Activated naive CD4-positive, alpha-beta T cell (primary cell): ENCODE measurements around the gene SP3.

ENCODE experiments used
- DNase-seq, 4 experiments: peaks; one replicate each; lab custom pipeline; 2025; lab: John Stamatoyannopoulos, UW

Gene SP3

DNA sequence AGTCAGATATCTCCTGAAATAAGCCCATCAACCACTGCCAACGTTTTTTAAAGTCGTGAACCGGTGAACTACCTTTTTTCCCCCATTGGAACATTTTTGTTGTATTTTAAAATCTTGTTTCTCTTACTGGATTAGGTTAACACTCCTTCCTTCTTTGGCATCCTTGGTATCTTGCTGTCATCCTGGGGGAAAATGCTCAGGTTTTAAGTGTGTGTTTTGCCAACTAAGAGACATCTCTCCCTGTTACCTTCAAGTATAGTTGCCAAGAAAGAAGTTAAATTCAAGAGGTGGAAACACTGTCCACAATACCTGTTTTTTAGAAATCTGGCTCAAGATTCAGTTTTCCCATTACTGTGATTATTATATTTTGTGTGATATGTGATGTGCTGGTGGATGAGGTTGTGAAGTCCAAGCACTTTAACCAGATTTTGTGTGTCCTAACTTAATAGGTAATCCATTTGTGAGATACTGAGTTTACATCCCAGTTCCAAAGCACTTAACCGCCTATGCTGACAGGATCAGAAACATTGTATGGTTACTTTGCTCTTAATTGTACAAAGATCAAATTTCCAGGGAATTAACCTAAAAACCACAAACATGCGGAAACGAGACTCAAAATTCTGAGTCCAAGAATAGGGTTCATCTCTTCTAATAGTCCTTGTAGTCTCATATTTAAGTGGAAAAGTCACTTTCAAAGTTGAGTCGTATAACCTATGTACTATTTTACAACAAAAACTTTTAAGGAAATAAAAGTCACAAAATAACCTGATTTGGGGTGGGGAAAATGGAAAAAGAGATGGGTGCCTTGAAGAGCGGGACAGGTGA is 1.3 kb upstream of the SP3 start:
- no peak for DNase-seq

GRCh38 chr2:173964565-173965371 is 405 bp downstream of the SP3 start:
- DNase-seq: peak; percentile 68 to 86 (median 74)

GRCh38 chr2:173963817-173964564 is 1.2 kb downstream of the SP3 start:
- DNase-seq: peak; percentile 82 to 93 (median 85)

- peak; percentile 27 to 64 (median 53) for DNase-seq
These were observed 1.8 kb downstream of the SP3 start for GRCh38 chr2:173963323-173963816.

DNA sequence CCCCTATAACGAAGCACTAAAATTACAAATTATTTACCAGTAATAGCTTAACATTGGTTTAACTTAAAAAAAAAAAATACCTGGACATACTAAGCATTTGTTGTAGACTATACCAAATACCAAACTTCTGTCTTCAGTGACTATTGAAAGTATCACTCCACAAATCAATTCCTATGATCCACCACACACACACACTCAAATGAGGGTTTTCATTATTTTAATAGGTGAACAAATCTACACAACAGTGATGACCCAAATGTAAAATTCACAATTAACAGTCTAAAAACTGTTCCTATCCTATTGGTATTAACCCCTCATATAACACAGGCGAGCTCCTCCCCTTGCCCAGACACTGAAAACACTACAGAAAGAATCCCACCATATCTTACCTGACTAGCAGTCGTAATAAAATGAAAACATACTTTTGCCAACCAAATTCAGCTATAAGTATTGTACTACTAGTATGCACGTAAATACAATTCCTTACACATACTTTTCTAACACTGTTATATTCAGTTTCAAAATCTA is 2.5 kb downstream of the SP3 start:
- no peak for DNase-seq

- no peak for DNase-seq
These were observed 3.1 kb downstream of the SP3 start for GRCh38 chr2:173962031-173962430.

- no peak for DNase-seq
These were observed 3.8 kb downstream of the SP3 start for GRCh38 chr2:173961346-173961705.

- no peak for DNase-seq
These were observed 5.3 kb downstream of the SP3 start for GRCh38 chr2:173959909-173960308.

- no peak for DNase-seq
These were observed 5.8 kb downstream of the SP3 start for GRCh38 chr2:173959358-173959884.

DNA sequence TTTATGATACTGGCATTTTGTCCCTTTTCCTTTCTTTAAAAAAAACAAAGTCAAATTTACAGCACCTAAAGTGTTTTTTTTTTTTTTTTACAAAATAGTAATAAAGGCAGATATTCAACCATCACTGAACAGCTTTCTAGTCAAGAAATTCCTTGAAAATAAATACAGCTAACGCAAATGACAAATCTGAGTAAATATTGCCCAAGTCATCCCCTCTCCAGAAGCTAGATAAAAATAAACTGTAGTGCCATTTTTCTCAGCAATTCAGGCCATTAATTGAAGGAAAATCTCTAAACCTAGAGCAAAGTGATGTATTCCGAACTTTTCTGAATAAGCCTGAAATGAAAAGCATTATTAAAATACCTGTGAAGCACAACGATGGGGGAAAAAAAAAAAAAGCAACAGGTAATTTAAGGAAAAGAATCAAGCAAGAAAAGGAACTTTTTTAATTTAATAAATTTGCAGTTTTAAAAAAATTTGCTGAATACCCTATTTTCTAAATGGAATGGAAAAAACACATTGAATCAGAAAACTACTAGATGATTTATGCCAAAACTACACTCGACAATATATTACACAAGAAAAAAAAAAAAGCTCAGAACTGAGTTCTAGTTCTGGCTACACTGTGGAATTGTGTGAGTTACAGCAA is 6.9 kb downstream of the SP3 start:
- DNase-seq: no peak

- no peak for DNase-seq
These were observed 7.7 kb downstream of the SP3 start for GRCh38 chr2:173957517-173957916.

DNA sequence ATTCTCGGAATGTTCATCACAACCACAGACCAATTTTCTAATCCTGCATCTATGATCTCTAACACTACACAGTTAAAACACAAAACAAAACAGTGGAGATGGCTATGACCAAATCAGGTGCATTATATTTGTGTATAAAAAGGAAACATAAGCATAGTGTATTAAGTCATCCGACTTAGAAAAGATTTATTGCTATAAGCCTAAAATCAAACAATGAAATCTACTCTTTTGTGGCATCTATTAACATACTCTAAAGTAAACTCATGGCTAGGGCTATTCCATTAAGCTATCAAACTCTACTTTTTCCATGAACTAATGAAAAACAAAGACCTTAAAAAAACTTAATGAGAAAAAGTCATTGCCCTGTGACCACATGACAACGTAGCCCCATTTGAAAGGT is 8.7 kb downstream of the SP3 start:
- DNase-seq: no peak

DNA sequence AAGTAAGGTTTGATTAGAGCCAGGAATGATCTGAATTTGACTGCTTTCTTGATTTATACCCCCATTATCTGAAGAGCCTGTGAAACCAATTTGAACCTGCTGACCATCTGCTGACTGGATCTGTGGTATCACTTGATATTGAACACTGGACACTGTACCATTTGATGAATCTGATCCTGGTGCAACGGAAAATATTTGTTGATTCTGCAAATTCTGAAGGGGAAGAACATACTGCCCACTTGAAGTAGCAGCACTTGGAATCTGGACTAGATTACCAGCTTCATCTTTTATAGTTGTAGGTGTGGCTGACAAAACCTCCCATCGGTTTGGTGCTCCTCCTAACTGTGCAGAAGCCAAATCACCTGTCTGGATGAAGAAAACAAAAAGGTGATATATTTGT is 9.3 kb downstream of the SP3 start:
- DNase-seq: no peak

- no peak for DNase-seq
These were observed 10.2 kb downstream of the SP3 start for GRCh38 chr2:173955004-173955403.

GRCh38 chr2:173953047-173953424 is 12.1 kb downstream of the SP3 start:
- DNase-seq: no peak

DNA sequence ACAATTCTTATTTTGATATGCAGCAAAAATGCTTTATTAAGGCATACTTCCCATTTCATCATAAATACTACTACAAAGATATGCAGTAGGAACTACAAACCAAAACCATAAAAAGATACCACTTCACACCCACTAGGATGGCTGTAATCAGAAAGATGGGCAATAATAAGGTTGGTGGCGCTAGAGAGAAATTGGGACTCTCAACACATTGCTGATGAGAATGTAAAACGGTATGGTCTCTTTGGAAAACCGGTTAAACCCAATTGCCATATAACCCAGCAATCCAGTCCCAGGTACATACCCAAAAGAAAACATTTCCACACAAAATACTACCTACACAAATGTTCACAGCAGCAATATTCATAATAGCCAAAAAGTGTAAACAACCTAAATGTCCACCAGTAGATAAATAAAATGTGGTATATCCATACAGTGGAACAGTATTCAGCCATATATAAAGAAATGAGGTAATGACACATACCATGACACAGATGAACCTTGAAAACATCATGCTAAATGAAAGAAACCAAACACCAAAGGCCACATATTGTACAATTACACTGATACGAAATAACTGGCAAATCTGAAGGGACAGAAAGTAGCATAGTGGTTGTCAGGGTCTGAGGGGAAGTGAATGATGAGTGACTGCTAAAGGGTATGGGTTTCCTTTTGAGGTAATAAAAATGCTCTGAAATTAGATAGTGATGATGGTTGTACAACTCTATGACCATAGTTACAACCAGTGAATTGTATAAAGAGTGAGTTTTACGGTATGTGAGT is 12.7 kb downstream of the SP3 start:
- DNase-seq: no peak

DNA sequence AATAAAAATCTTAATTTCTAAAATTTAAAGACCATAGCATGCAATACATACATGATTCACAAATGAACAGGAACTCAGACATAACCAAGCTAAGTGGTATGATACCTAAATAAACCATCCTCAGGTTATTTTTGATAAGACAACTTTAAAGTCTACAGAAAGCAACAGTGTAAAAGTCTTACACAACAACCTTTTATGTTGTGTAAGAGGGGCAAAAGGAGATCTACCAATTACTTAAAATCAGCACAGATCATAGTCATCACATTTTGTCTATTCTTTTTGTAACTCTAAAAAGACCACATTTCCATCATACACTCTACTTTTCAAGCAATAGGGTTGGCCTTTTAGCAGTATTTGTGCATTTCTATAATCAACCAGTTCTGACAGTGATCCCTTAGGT is 16.3 kb downstream of the SP3 start:
- DNase-seq: no peak

DNA sequence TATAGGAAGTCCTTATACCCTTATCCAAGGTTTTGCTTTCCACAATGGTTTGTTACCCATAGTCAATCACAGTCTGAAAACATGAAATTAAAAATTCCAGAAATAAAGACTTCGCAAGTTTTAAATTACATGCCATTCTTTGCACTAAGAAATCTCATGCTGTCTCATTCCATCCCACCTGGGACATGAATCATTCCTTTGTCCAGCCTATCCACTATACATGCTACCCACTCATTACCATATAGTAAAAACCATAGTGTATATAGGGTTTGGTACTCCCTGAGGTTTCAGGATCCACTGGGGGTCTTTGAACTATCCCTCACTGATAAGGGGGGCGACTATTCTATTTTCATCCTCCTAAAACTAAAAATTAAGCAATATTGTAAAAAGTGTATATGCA is 17.0 kb downstream of the SP3 start:
- DNase-seq: no peak

- DNase-seq: no peak
These were observed 18.0 kb downstream of the SP3 start for GRCh38 chr2:173947131-173947530.

DNA sequence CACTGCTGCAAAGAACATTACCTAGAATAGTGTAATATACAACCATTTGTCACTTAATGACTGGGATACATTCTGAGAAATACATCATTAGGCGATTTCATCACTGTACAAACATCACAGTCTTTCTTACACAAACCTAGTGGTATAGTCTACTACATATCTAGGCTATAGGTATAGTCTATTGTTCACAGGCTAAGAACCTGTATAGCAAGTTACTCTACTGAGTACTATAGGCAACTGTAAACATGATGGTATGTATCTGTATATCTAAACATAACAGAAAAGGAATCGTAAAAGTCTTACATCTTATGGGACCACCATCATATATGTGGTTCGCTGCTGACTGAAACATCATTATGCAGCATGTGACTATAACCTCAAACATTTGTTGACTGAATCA is 21.4 kb downstream of the SP3 start:
- no peak for DNase-seq
